Naive thymus-derived CD8-positive, alpha-beta T cell (primary cell): ENCODE results near the gene ANXA5. TPM values are rescaled to one million over a fixed set of nuclear protein-coding genes. Genes with fewer than 3 reads are reported as not detected.
A peak's percentile ranks its signal among the peaks of the same experiment; 100 is the strongest.

Experiments used
- ATAC-seq, 2 donors: fragments of 150-1000 bp; cut with Tn5 transposase in 1 of 2; sonication (Bioruptor Pico), chemical (Tn5 transposase) in 1 of 2; 1 replicate in 1 of 2; 2 replicates in 1 of 2; pipeline ENCODE4 v1.10.0; 2021; ENCODE audit warnings: mild to moderate bottlenecking in 2 of 2, moderate library complexity in 2 of 2
- POLR2A ChIA-PET: fragments of 350-600 bp; sonication (Branson Sonifier 250); formaldehyde crosslinking; loops from one replicate; lab custom pipeline; 2021; ENCODE audit warnings: antibody characterized with exemption; lab: Charles Lee
- DNase-seq, 10 donors: peaks; one replicate each; pipeline versions ENCODE4 v3.0.0 to v3.0.0-alpha.2; 2020 to 2022
- H3K27ac Mint-ChIP-seq, 10 donors: one replicate each; pipeline ENCODE4 v1.8.0; 2020 to 2022; ENCODE audit warnings: mild to moderate bottlenecking in 10 of 10, mixed read lengths in 10 of 10, moderate library complexity in 4 of 10, inconsistent platforms in 1 of 10
- H3K27me3 Mint-ChIP-seq, 5 donors: one replicate each; pipeline ENCODE4 v1.8.0; 2021 to 2022; ENCODE audit warnings: mixed read lengths in 5 of 5
- H3K36me3 Mint-ChIP-seq, 3 donors: one replicate each; pipeline ENCODE4 v1.8.0; 2020 to 2022; ENCODE audit warnings: mixed read lengths in 3 of 3, mild to moderate bottlenecking in 2 of 3, inconsistent platforms in 1 of 3
- H3K4me1 Mint-ChIP-seq, 4 donors: one replicate each; pipeline ENCODE4 v1.8.0; 2021 to 2022; ENCODE audit warnings: mixed read lengths in 4 of 4
- H3K4me3 Mint-ChIP-seq, 10 donors: one replicate each; pipeline ENCODE4 v1.8.0; 2020 to 2022; ENCODE audit warnings: mild to moderate bottlenecking in 10 of 10, mixed read lengths in 10 of 10, moderate library complexity in 6 of 10, inconsistent platforms in 1 of 10
- H3K9me3 Mint-ChIP-seq, 9 donors: one replicate each; pipeline ENCODE4 v1.8.0; 2020 to 2022; ENCODE audit warnings: mixed read lengths in 9 of 9, mild to moderate bottlenecking in 3 of 9, inconsistent platforms in 1 of 9, moderate library complexity in 1 of 9
- polyA plus RNA-seq, 3 donors: library from polyadenylated mRNA; unstranded; fragments of 300-500 nt; fragmentation: Illumina TruSeq; gene quantifications; one replicate each; pipeline ENCODE4 v1.2.3, GENCODE V29; 2021
- total RNA-seq, 8 experiments: library from RNA in 2 of 8; stranded (reverse) in 2 of 8; gene quantifications; one replicate each; pipeline ENCODE4 v1.2.3 and lab custom pipeline; 2021 to 2026

ANXA5 gene
- total and polyA plus RNA-seq, 5 experiments from 2014 or later = 24.8 to 93.3 (median 40.7) TPM

DNA sequence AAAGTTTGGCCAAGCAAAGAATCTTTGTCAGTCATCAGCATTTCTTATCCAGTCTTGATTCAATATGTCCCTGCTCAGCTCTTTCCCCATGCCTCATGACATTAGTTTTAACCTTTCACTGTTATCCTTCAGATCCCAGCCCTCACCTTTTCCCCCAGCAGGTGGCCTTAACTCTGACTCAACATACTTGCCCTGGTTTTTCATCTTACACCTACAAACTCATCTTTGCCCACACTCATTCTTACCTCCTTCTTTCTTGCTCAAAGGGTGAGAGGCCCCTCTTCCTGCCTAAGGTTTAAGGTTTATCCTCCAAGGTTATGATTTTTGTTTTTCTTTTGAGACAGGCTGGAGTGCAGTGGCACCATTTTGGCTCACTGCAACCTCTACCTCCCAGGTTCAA is 10.6 kb upstream of the ANXA5 start:
- peak overlapping the region in 1 of 10 donors; percentile 7 for H3K27ac Mint-ChIP-seq
- H3K4me1 Mint-ChIP-seq = peaks cover 6 to 21% (median 7%) of the 10 kb centered on the region in 4 donors
- DNase-seq (no peak), ATAC-seq (no peak)
- POLR2A ChIA-PET = no interaction called here
- H3K4me3 Mint-ChIP-seq = no peak overlapping the region
- H3K27me3 Mint-ChIP-seq = peaks cover 21 to 62% (median 41%) of the 10 kb centered on the region in 5 donors
- H3K36me3 Mint-ChIP-seq = no peaks in the 10 kb centered on the region
- peaks cover 0 to 1% (median 0%) of the 10 kb centered on the region in 9 donors for H3K9me3 Mint-ChIP-seq

GRCh38 chr4:121706595-121707021 is 9.8 kb upstream of the ANXA5 start:
- peak in 2 of 10 donors; percentile 8 to 54 for DNase-seq
- peak overlapping the region in 3 of 10 donors; percentile 5 to 85 (median 22) for H3K4me3 Mint-ChIP-seq
- no peaks in the 10 kb centered on the region for H3K36me3 Mint-ChIP-seq
- POLR2A ChIA-PET = no interaction called here
- H3K27ac Mint-ChIP-seq = peak overlapping the region in 2 of 10 donors; percentile 7 to 87
- peaks cover 0 to 3% (median 0%) of the 10 kb centered on the region in 9 donors for H3K9me3 Mint-ChIP-seq
- H3K4me1 Mint-ChIP-seq = peaks cover 4 to 19% (median 6%) of the 10 kb centered on the region in 4 donors
- H3K27me3 Mint-ChIP-seq = peaks cover 17 to 54% (median 37%) of the 10 kb centered on the region in 5 donors
- peak in 1 of 2 donors; percentile 44 for ATAC-seq

DNA sequence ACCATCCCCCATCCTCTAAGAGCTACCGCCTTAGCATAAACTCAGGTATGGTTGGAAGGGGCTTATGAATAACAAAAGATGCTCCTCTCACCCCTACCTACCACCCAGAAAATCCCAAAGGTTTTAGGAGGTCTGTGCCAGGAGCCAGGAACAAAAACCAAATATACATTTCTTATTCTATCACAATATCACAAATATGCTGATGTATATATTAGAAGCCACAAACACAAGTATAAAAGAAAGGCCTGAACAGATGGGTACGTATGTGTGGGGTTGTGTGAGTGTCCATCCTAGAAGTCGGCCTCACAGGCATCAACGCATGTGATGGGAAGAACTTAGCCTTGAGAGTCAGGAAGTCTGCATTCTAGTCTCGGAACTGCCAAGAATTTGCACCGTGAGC is 8.7 kb upstream of the ANXA5 start:
- DNase-seq = no peak
- Mint-ChIP-seq H3K9me3 (peaks cover 0 to 3% (median 0%) of the 10 kb centered on the region in 9 donors), H3K36me3 (no peaks in the 10 kb centered on the region), H3K4me1 (peaks cover 0 to 15% (median 4%) of the 10 kb centered on the region in 4 donors), H3K4me3 (no peak overlapping the region), H3K27me3 (peaks cover 14 to 45% (median 34%) of the 10 kb centered on the region in 5 donors), H3K27ac (no peak overlapping the region)
- no peak for ATAC-seq
- POLR2A ChIA-PET = no interaction called here

DNA sequence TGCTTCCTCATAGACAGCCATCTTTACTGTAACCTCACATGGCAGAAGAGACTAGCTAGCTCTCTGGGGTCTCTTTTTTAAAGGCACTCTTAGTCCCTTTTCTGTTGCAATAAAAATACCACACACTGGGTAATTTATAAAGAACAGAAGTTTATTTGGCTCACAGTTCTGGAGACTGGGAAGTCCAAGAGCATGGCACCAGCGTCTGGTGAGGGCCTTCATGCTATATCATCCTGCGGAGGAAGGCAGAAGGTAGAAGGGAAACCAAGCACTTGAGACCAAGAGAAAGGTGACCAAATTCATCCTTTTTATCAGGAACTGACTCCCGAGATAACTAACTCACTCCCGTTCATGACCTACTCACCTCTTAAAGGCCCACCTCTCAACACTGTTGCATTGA is 5.4 kb upstream of the ANXA5 start:
- DNase-seq (no peak), ATAC-seq (no peak)
- Mint-ChIP-seq H3K4me3 (no peak overlapping the region), H3K9me3 (peaks cover 0 to 3% (median 0%) of the 10 kb centered on the region in 9 donors), H3K4me1 (peaks cover 8 to 25% (median 13%) of the 10 kb centered on the region in 4 donors), H3K36me3 (no peaks in the 10 kb centered on the region), H3K27ac (no peak overlapping the region), H3K27me3 (peaks cover 5 to 37% (median 17%) of the 10 kb centered on the region in 5 donors)
- POLR2A ChIA-PET = no interaction called here

DNA sequence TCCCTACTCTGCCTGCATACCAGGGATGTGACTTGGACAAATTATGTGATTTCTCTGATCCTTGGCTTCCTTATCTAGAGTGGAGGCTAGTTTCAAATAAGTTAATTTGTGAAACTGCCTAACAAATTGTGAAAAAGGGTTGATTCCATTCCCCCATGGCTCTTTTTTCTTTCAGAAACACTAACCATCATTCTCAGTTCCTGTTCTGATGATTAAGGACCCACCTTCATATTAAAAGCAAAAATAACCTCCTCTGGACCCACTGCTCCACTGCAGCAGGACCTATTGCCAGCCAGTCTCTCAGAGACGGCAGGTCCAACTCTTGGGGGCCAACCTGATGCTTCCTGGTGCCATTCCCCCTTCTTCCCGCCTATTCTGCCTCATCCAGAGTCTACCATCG is 4.5 kb upstream of the ANXA5 start:
- Mint-ChIP-seq H3K36me3 (no peaks in the 10 kb centered on the region), H3K4me3 (no peak overlapping the region), H3K4me1 (peaks cover 8 to 16% (median 10%) of the 10 kb centered on the region in 4 donors), H3K27ac (no peak overlapping the region), H3K27me3 (peaks cover 2 to 31% (median 9%) of the 10 kb centered on the region in 5 donors), H3K9me3 (peaks cover 0 to 3% (median 0%) of the 10 kb centered on the region in 9 donors)
- DNase-seq (no peak), ATAC-seq (no peak)
- POLR2A ChIA-PET = no interaction called here

GRCh38 chr4:121698236-121698671 is 1.5 kb upstream of the ANXA5 start:
- ATAC-seq (no peak), DNase-seq (no peak)
- no peaks in the 10 kb centered on the region for H3K36me3 Mint-ChIP-seq
- H3K9me3 Mint-ChIP-seq = peaks cover 0 to 3% (median 0%) of the 10 kb centered on the region in 9 donors
- H3K4me3 Mint-ChIP-seq = peak overlapping the region in 9 of 10 donors; percentile 1 to 91 (median 36)
- POLR2A ChIA-PET = no interaction called here
- H3K27ac Mint-ChIP-seq = peak overlapping the region in 1 of 10 donors; percentile 10
- peaks cover 0 to 28% (median 9%) of the 10 kb centered on the region in 5 donors for H3K27me3 Mint-ChIP-seq
- H3K4me1 Mint-ChIP-seq = peaks cover 9 to 32% (median 17%) of the 10 kb centered on the region in 4 donors

DNA sequence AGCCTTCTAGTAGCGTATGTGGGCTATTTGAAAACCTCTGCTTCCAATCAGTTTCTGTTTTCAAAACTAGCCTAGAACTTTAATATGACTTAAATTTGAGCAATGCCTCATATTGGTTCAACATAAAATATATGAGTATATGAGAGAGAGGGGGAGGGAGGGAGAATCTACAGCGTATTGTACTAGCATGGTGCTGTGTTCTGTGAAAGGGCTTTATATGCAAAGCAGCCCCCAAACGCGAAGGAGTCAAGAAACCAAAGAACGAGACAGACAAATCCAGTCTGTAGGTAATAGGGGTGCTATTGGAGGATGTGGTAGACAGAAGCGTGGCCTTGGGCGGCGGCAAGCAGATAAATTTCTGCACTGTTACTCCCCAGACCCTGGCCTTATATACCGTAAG is 784 bp upstream of the ANXA5 start:
- DNase-seq = peak in 4 of 10 donors; percentile 5 to 29 (median 10)
- POLR2A ChIA-PET = interaction anchor here (0.5 to 0.7 kb wide), 2 partner anchors 12 to 127 kb away, joined by 3 to 4 read pairs; no protein-coding TSS in a partner anchor
- Mint-ChIP-seq H3K4me3 (peak overlapping the region; percentile 78 to 96 (median 90)), H3K27me3 (peaks cover 0 to 28% (median 9%) of the 10 kb centered on the region in 5 donors), H3K4me1 (peaks cover 9 to 34% (median 19%) of the 10 kb centered on the region in 4 donors), H3K27ac (peak overlapping the region in 8 of 10 donors; percentile 8 to 89 (median 52)), H3K36me3 (peaks cover 0 to 5% (median 0%) of the 10 kb centered on the region in 3 donors), H3K9me3 (peaks cover 0 to 3% (median 0%) of the 10 kb centered on the region in 9 donors)
- peak in 1 of 2 donors; percentile 41 for ATAC-seq

- Mint-ChIP-seq H3K9me3 (no peaks in the 10 kb centered on the region), H3K36me3 (peaks cover 0 to 10% (median 0%) of the 10 kb centered on the region in 3 donors), H3K27ac (peak overlapping the region in 9 of 10 donors; percentile 55 to 97 (median 83)), H3K4me3 (peak overlapping the region; percentile 93 to 98 (median 96)), H3K4me1 (peaks cover 9 to 41% (median 26%) of the 10 kb centered on the region in 4 donors), H3K27me3 (peaks cover 0 to 25% (median 3%) of the 10 kb centered on the region in 5 donors)
- POLR2A ChIA-PET = no interaction called here
- peak; percentile 31 to 48 for ATAC-seq
- DNase-seq = peak; percentile 4 to 66 (median 32)
Observed at GRCh38 chr4:121696170-121696580, 605 bp downstream of the ANXA5 start.

GRCh38 chr4:121693886-121694285 is 2.9 kb downstream of the ANXA5 start:
- no peaks in the 10 kb centered on the region for H3K9me3 Mint-ChIP-seq
- no peak for DNase-seq
- no peak for ATAC-seq
- peaks cover 0 to 11% (median 3%) of the 10 kb centered on the region in 5 donors for H3K27me3 Mint-ChIP-seq
- H3K36me3 Mint-ChIP-seq = peaks cover 0 to 10% (median 0%) of the 10 kb centered on the region in 3 donors
- H3K4me3 Mint-ChIP-seq = no peak overlapping the region
- H3K27ac Mint-ChIP-seq = no peak overlapping the region
- peaks cover 11 to 46% (median 26%) of the 10 kb centered on the region in 4 donors for H3K4me1 Mint-ChIP-seq
- POLR2A ChIA-PET = interaction anchor here (0.6 kb wide), 1 partner anchor 245 kb away, joined by 3 read pairs; no protein-coding TSS in a partner anchor

GRCh38 chr4:121693450-121693849 is 3.3 kb downstream of the ANXA5 start:
- no peak overlapping the region for H3K27ac Mint-ChIP-seq

DNA sequence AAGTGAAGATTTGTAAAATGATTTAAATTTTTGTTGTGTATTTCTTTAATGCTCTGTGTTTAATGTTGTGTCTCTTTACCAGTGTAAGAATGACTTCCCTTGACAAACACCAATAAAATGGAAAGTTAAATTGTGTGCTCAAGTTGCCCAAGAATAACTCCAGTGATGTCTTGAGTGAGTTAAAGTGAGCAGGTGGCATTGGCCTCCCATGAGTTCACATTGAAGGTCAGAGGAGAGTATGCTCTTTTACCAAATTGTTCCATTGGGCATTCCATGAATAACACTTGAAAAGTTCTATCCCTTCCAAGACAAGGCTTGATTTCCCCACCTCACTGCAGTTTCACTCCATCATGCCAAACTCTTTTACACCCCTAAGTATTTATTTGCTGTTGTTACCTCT is 4.5 kb downstream of the ANXA5 start:
- ATAC-seq (no peak), DNase-seq (no peak)
- Mint-ChIP-seq H3K27ac (no peak overlapping the region), H3K4me3 (no peak overlapping the region), H3K27me3 (peaks cover 0 to 1% (median 0%) of the 10 kb centered on the region in 5 donors), H3K4me1 (peaks cover 3 to 34% (median 18%) of the 10 kb centered on the region in 4 donors), H3K36me3 (peaks cover 0 to 15% (median 0%) of the 10 kb centered on the region in 3 donors), H3K9me3 (no peaks in the 10 kb centered on the region)
- POLR2A ChIA-PET = no interaction called here

More at GRCh38 chr4:121693450-121693849, 3.3 kb downstream of the ANXA5 start:
- no peaks in the 10 kb centered on the region for H3K9me3 Mint-ChIP-seq
- H3K4me1 Mint-ChIP-seq = peaks cover 9 to 44% (median 26%) of the 10 kb centered on the region in 4 donors
- H3K4me3 Mint-ChIP-seq = peak overlapping the region in 1 of 10 donors; percentile 33
- DNase-seq = no peak
- POLR2A ChIA-PET = no interaction called here
- no peak for ATAC-seq
- peaks cover 0 to 10% (median 0%) of the 10 kb centered on the region in 3 donors for H3K36me3 Mint-ChIP-seq
- peaks cover 0 to 8% (median 0%) of the 10 kb centered on the region in 5 donors for H3K27me3 Mint-ChIP-seq

- POLR2A ChIA-PET = no interaction called here
- peaks cover 4 to 20% (median 11%) of the 10 kb centered on the region in 4 donors for H3K4me1 Mint-ChIP-seq
- H3K36me3 Mint-ChIP-seq = peaks cover 0 to 32% (median 0%) of the 10 kb centered on the region in 3 donors
- H3K9me3 Mint-ChIP-seq = no peaks in the 10 kb centered on the region
- H3K27me3 Mint-ChIP-seq = no peaks in the 10 kb centered on the region
- H3K27ac Mint-ChIP-seq = no peak overlapping the region
- ATAC-seq = no peak
- no peak overlapping the region for H3K4me3 Mint-ChIP-seq
- DNase-seq = no peak
Observed at GRCh38 chr4:121690001-121690400, 6.8 kb downstream of the ANXA5 start.

GRCh38 chr4:121688701-121689100 is 8.1 kb downstream of the ANXA5 start:
- Mint-ChIP-seq H3K36me3 (peaks cover 0 to 38% (median 0%) of the 10 kb centered on the region in 3 donors), H3K4me3 (no peak overlapping the region), H3K27me3 (no peaks in the 10 kb centered on the region), H3K9me3 (no peaks in the 10 kb centered on the region), H3K4me1 (peaks cover 4 to 17% (median 9%) of the 10 kb centered on the region in 4 donors), H3K27ac (no peak overlapping the region)
- POLR2A ChIA-PET = no interaction called here
- ATAC-seq (no peak), DNase-seq (no peak)
